SK-N-SH (cell line): Measurements from ENCODE around the gene ACTL10.

Source experiments
- CTCF ChIP-seq: fragments of 200-600 bp; sonication (generic); IDR thresholded peaks from 2 replicates; pipeline ENCODE4 v1.6.1; 2017; ENCODE audit warnings: antibody characterized with exemption, mild to moderate bottlenecking, moderate library complexity
- GABPA ChIP-seq: IDR thresholded peaks from 2 replicates; pipeline ENCODE4 v1.4.0; 2012; ENCODE audit warnings: low read depth, mild to moderate bottlenecking
- MXI1 ChIP-seq: IDR thresholded peaks from 2 replicates; pipeline ENCODE4 v1.6.1; 2012; ENCODE audit warnings: mild to moderate bottlenecking, low read depth, low read length, improper control_type of control experiment
- NFIC ChIP-seq: IDR thresholded peaks from 2 replicates; pipeline ENCODE4 v1.4.0; 2012; ENCODE audit warnings: borderline replicate concordance
- TAF1 ChIP-seq: IDR thresholded peaks from 2 replicates; pipeline ENCODE4 v1.6.1; 2012; ENCODE audit warnings: low read depth, mild to moderate bottlenecking, low read length, moderate library complexity, borderline replicate concordance

DNA sequence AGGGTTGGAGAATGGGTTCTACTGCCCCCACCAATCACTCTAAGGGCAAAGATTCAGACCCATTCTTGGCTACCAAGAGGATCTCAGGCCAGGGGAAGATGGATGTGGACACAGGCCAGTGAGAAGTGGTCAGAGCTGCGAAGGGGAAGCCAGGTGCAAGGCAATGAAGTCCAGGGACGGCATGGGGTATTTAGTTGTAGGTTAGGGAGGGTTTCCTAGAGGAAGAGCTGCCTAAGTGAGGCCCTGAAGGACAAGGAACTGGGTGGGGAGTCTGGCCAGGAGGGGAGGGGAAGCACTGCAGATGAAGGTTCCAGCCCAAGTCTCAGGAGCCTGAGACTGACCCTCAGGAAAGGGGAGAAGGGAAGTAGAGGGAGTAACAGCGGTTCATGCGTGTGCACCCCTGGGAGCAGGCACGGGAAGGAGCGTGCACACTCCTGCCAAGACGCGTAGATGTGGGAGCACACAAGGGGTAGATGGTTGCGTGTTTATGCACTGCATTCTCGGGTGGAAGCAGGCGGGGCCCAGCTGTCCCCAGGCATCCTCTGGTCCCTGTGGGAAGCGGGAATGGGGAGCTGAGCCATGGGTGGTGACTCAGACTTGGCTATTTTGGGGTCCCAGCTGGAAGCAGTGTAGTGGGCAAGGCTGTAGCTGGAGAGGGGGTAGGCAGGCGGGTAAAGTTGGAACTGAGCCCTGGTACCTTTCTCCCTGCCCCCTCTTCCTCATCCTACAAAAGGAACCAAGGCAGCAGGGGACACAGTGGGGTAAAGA, 3.3 kb downstream of the ACTL10 start:
- no peak for TF ChIP-seq TAF1
- TF ChIP-seq CTCF: no peak
- no peak for TF ChIP-seq NFIC
- TF ChIP-seq MXI1: no peak
- no peak for TF ChIP-seq GABPA
